ENCODE data around the gene PCDHB1. TPM values are rescaled to one million over a fixed set of nuclear protein-coding genes. Genes with fewer than 3 reads are reported as not detected.

The PCDHB1 gene
- total and polyA plus RNA-seq, 9 of the 15 experiments (the other 6 are each of a cell fraction or from before 2014, with no cell fraction given), result not detected

DNA sequence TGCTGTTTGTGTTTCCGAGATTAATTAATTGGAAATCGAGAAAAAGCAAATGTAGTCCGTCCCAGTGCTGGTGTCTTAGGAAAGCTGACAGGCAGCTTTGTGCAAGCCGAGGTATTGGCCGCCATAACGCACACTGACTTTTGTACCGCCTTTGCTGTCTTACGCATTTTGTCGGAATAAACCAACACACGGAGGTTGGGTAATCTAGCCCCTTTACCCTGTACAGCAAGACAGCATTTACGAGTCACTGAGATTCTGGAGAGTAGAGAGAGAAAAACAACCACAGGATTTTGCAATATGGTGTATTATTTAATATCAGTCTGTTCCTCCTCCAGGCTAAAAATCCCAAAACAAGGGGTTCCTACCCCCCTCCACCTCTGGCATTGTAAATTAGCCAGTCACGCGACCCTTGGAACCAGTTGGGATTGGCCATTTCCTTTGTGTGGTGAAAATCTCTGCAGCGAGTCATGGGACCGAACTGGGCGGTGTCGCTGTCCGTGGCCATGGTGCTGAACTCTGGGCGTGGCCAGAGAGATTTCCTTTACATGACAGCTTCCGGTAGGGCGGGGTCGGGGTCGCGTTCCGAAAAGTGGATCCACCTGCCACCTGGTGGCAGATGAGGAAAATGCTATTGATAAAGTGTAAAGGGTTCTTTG, 10.3 kb upstream of the PCDHB1 start (continued):
- no peak for TF ChIP-seq NFXL1 (CRISPR knock-in tag; IDR thresholded peaks at IDR 0.05)
- no peak for TF ChIP-seq HDAC3 (IDR thresholded peaks at IDR 0.05; ENCODE audit: borderline replicate concordance, partially characterized antibody)
- TF ChIP-seq CREM (IDR thresholded peaks at IDR 0.05; ENCODE audit: low read depth), result peak; percentile 74
- no peak for TF ChIP-seq BHLHE40 (IDR thresholded peaks at IDR 0.05; ENCODE audit: low read length)
- peak; percentile 97 for TF ChIP-seq EHMT2 (IDR thresholded peaks at IDR 0.05)
- TF ChIP-seq CXXC5 (CRISPR knock-in tag; IDR thresholded peaks at IDR 0.05), result peak; percentile 54
- TF ChIP-seq, protein P1, sequence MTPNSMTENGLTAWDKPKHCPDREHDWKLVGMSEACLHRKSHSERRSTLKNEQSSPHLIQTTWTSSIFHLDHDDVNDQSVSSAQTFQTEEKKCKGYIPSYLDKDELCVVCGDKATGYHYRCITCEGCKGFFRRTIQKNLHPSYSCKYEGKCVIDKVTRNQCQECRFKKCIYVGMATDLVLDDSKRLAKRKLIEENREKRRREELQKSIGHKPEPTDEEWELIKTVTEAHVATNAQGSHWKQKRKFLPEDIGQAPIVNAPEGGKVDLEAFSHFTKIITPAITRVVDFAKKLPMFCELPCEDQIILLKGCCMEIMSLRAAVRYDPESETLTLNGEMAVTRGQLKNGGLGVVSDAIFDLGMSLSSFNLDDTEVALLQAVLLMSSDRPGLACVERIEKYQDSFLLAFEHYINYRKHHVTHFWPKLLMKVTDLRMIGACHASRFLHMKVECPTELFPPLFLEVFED (CRISPR knock-in tag; conservative IDR thresholded peaks at IDR 0.05), result no peak
- TF ChIP-seq, protein P2, sequence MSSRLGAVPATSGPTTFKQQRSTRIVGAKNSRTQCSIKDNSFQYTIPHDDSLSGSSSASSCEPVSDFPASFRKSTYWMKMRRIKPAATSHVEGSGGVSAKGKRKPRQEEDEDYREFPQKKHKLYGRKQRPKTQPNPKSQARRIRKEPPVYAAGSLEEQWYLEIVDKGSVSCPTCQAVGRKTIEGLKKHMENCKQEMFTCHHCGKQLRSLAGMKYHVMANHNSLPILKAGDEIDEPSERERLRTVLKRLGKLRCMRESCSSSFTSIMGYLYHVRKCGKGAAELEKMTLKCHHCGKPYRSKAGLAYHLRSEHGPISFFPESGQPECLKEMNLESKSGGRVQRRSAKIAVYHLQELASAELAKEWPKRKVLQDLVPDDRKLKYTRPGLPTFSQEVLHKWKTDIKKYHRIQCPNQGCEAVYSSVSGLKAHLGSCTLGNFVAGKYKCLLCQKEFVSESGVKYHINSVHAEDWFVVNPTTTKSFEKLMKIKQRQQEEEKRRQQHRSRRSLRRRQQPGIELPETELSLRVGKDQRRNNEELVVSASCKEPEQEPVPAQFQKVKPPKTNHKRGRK (tag; IDR thresholded peaks at IDR 0.05), result no peak
- peak; percentile 64; the same call in 1 of the 2 replicates for TF ChIP-seq CBX5 (IDR thresholded peaks at IDR 0.05; ENCODE audit: borderline replicate concordance, low read depth)
- no peak for TF ChIP-seq MYC (IDR thresholded peaks at IDR 0.05; ENCODE audit: low read depth, low read length)
- no peak for TF ChIP-seq MYC (CRISPR knock-in tag; IDR thresholded peaks at IDR 0.05; ENCODE audit: borderline replicate concordance, low read depth)
- TF ChIP-seq, protein P3, sequence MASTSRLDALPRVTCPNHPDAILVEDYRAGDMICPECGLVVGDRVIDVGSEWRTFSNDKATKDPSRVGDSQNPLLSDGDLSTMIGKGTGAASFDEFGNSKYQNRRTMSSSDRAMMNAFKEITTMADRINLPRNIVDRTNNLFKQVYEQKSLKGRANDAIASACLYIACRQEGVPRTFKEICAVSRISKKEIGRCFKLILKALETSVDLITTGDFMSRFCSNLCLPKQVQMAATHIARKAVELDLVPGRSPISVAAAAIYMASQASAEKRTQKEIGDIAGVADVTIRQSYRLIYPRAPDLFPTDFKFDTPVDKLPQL (IDR thresholded peaks at IDR 0.05; ENCODE audit: extremely low read depth, insufficient read length), result no peak
- TF ChIP-seq, protein P4, sequence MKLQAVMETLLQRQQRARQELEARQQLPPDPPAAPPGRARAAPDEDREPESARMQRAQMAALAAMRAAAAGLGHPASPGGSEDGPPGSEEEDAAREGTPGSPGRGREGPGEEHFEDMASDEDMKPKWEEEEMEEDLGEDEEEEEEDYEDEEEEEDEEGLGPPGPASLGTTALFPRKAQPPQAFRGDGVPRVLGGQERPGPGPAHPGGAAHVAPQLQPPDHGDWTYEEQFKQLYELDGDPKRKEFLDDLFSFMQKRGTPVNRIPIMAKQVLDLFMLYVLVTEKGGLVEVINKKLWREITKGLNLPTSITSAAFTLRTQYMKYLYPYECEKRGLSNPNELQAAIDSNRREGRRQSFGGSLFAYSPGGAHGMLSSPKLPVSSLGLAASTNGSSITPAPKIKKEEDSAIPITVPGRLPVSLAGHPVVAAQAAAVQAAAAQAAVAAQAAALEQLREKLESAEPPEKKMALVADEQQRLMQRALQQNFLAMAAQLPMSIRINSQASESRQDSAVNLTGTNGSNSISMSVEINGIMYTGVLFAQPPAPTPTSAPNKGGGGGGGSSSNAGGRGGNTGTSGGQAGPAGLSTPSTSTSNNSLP (IDR thresholded peaks at IDR 0.05; ENCODE audit: borderline replicate concordance, low read depth, low read length), result no peak
- TF ChIP-seq ZBTB8A (IDR thresholded peaks at IDR 0.05; ENCODE audit: partially characterized antibody), result no peak
- TF ChIP-seq ZNF778 (CRISPR knock-in tag; IDR thresholded peaks at IDR 0.05), result no peak
- TF ChIP-seq RBM25 (IDR thresholded peaks at IDR 0.05; ENCODE audit: low read depth, low read length, severe bottlenecking), result no peak
- peak; percentile 46; the same call in 1 of the 2 replicates for TF ChIP-seq CREB1 (IDR thresholded peaks at IDR 0.05)
- TF ChIP-seq CREB1 (CRISPR knock-in tag; IDR thresholded peaks at IDR 0.05), result no peak
- no peak for TF ChIP-seq ZNF143 (CRISPR knock-in tag; IDR thresholded peaks at IDR 0.05)
- TF ChIP-seq CHD4 (IDR thresholded peaks at IDR 0.05; ENCODE audit: insufficient read depth, insufficient replicate concordance, low read depth, low read length, poor library complexity, severe bottlenecking), result no peak
- no peak for TF ChIP-seq TOE1 (IDR thresholded peaks at IDR 0.05; ENCODE audit: borderline replicate concordance)
- no peak for TF ChIP-seq TOE1 (CRISPR knock-in tag; IDR thresholded peaks at IDR 0.05; ENCODE audit: borderline replicate concordance, low read depth)
- TF ChIP-seq NRF1 (conservative IDR thresholded peaks at IDR 0.05 in 1 of 2, IDR thresholded peaks at IDR 0.05 in 1 of 2), result no peak

Measured in K562 (cell line).